Measurements from ENCODE around the gene TAB3. TPM values are rescaled to one million over a fixed set of nuclear protein-coding genes. Genes with fewer than 3 reads are reported as not detected.
A peak's percentile ranks its signal among the peaks of the same experiment; 100 is the strongest.

TAB3 gene
- total RNA-seq, 1 donor from 2014 or later = 10.8 TPM

DNA sequence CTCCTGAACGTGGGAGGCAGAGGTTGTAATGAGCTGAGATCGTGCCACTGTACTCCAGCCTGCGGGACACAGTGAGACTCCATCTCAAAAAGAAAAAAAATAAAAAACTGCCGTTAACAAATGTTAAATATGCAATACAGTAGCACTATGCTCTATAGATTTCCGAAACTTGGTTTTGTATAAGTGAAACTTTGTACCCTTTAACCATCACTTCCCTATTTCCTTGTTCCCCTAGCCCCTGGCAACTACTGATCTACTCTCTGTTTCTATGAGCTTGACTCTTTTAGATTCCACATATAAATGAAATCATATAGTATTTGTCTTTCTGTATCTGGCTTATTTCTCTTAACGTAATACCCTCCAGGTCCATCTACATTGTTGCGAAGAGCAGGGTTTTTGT, 74.1 kb downstream of the TAB3 start:
- Histone ChIP-seq H3K4me3 (ENCODE audit: low read depth, low read length) (no peak overlapping the region), H3K36me3 (ENCODE audit: control insufficient read depth, insufficient read depth, low read length) (no peaks in the 10 kb centered on the region), H3K27me3 (ENCODE audit: control insufficient read depth, insufficient read depth, low read length) (no peaks in the 10 kb centered on the region)
- TF ChIP-seq, protein P1, sequence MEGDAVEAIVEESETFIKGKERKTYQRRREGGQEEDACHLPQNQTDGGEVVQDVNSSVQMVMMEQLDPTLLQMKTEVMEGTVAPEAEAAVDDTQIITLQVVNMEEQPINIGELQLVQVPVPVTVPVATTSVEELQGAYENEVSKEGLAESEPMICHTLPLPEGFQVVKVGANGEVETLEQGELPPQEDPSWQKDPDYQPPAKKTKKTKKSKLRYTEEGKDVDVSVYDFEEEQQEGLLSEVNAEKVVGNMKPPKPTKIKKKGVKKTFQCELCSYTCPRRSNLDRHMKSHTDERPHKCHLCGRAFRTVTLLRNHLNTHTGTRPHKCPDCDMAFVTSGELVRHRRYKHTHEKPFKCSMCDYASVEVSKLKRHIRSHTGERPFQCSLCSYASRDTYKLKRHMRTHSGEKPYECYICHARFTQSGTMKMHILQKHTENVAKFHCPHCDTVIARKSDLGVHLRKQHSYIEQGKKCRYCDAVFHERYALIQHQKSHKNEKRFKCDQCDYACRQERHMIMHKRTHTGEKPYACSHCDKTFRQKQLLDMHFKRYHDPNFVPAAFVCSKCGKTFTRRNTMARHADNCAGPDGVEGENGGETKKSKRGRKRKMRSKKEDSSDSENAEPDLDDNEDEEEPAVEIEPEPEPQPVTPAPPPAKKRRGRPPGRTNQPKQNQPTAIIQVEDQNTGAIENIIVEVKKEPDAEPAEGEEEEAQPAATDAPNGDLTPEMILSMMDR (IDR thresholded peaks at IDR 0.05; ENCODE audit: insufficient read depth, low read length, severe bottlenecking) = no peak
- no peak for FAIRE-seq
- no peak for DNase-seq (ENCODE audit: low read depth)

DNA sequence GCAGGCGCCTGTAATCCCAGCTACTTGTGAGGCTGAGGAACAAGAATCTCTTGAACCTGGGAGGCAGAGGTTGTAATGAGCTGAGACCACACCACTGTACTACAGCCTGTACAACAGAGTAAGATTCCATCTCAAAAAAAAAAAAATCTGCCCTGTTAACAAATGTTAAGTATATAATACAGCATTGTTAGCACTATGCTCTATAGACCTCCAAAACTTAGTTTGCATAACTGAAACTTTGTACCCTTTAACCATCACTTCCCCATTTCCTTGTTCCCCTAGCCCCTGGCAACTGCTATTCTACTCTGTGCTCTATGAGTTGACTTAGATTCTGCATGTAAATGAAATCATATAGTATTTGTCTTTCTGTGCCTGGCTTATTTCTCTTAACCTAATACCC, 76.7 kb downstream of the TAB3 start:
- FAIRE-seq (no peak), DNase-seq (ENCODE audit: low read depth) (no peak)
- Histone ChIP-seq H3K36me3 (ENCODE audit: control insufficient read depth, insufficient read depth, low read length) (no peaks in the 10 kb centered on the region), H3K4me3 (ENCODE audit: low read depth, low read length) (no peak overlapping the region), H3K27me3 (ENCODE audit: control insufficient read depth, insufficient read depth, low read length) (no peaks in the 10 kb centered on the region)
- TF ChIP-seq, protein P1 (IDR thresholded peaks at IDR 0.05; ENCODE audit: insufficient read depth, low read length, severe bottlenecking) = no peak

- FAIRE-seq (peak; percentile 88), DNase-seq (ENCODE audit: low read depth) (peak; percentile 43)
- H3K27me3 ChIP-seq (ENCODE audit: control insufficient read depth, insufficient read depth, low read length) = no peaks in the 10 kb centered on the region
- no peak overlapping the region for H3K4me3 ChIP-seq (ENCODE audit: low read depth, low read length)
- no peaks in the 10 kb centered on the region for H3K36me3 ChIP-seq (ENCODE audit: control insufficient read depth, insufficient read depth, low read length)
- TF ChIP-seq, protein P1 (IDR thresholded peaks at IDR 0.05; ENCODE audit: insufficient read depth, low read length, severe bottlenecking) = no peak
These were observed 82.8 kb downstream of the TAB3 start for GRCh38 chrX:30806187-30806728.

- peak; percentile 21 for DNase-seq (ENCODE audit: low read depth)
- H3K4me3 ChIP-seq (ENCODE audit: low read depth, low read length) = no peak overlapping the region
- TF ChIP-seq, protein P1 (IDR thresholded peaks at IDR 0.05; ENCODE audit: insufficient read depth, low read length, severe bottlenecking) = no peak
- H3K27me3 ChIP-seq (ENCODE audit: control insufficient read depth, insufficient read depth, low read length) = no peaks in the 10 kb centered on the region
- FAIRE-seq = peak; percentile 23
- no peaks in the 10 kb centered on the region for H3K36me3 ChIP-seq (ENCODE audit: control insufficient read depth, insufficient read depth, low read length)
These were observed 84.6 kb downstream of the TAB3 start for GRCh38 chrX:30804462-30804861.

- no peaks in the 10 kb centered on the region for H3K27me3 ChIP-seq (ENCODE audit: control insufficient read depth, insufficient read depth, low read length)
- TF ChIP-seq, protein P1 (IDR thresholded peaks at IDR 0.05; ENCODE audit: insufficient read depth, low read length, severe bottlenecking) = no peak
- peak; percentile 23 for DNase-seq (ENCODE audit: low read depth)
- H3K4me3 ChIP-seq (ENCODE audit: low read depth, low read length) = no peak overlapping the region
- no peaks in the 10 kb centered on the region for H3K36me3 ChIP-seq (ENCODE audit: control insufficient read depth, insufficient read depth, low read length)
- FAIRE-seq = peak; percentile 7
These were observed 88.2 kb downstream of the TAB3 start for GRCh38 chrX:30800901-30801300.

DNA sequence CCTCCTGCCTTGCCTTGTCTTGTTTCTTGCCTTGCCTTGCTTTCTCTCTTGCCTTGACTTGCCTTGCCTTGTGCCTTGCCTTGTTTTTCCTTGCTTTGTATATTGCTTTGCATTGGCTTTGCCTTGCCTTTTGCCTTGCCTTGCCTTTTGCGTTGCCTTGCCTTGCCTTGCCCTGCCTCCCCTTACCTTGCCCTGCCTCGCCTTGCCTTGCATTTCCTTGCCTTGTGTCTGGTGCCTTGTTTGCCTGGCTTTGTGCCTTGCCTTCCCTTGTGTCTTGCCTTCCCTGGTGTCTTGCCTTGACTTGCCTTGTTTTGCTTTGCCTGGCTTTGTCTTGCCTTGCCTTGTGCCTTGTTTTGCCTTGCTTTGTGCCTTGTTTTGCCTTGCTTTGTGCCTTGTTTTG, 89.7 kb downstream of the TAB3 start:
- DNase-seq (ENCODE audit: low read depth) (no peak), FAIRE-seq (no peak)
- no peaks in the 10 kb centered on the region for H3K27me3 ChIP-seq (ENCODE audit: control insufficient read depth, insufficient read depth, low read length)

More for the DNA sequence above, 89.7 kb downstream of the TAB3 start:
- Histone ChIP-seq H3K4me3 (ENCODE audit: low read depth, low read length) (no peak overlapping the region), H3K36me3 (ENCODE audit: control insufficient read depth, insufficient read depth, low read length) (no peaks in the 10 kb centered on the region)
- TF ChIP-seq, protein P1 (IDR thresholded peaks at IDR 0.05; ENCODE audit: insufficient read depth, low read length, severe bottlenecking) = no peak
